BLaER1 treated with 17β-estradiol and CSF1 and Interleukin-3, amounts not matched to agents 10 nM and 100 nM (cell line): ENCODE measurements around the gene POLR2L.

Source experiments
- H3K27ac ChIP-seq, 11 experiments: shearing (Covaris generic); formaldehyde crosslinking; 2 replicates each; pipeline ENCODE4 v1.8.1; 2022
- H3K27me3 ChIP-seq, 11 experiments: shearing (Covaris generic); formaldehyde crosslinking; 2 replicates each; pipeline ENCODE4 v1.8.1; 2022
- H3K36me3 ChIP-seq, 11 experiments: shearing (Covaris generic); formaldehyde crosslinking; 2 replicates each; pipeline ENCODE4 v1.8.1; 2022
- H3K4me1 ChIP-seq, 10 experiments: shearing (Covaris generic); formaldehyde crosslinking; 2 replicates each; pipeline ENCODE4 v1.8.1; 2022
- H3K4me2 ChIP-seq, 11 experiments: shearing (Covaris generic); formaldehyde crosslinking; 2 replicates each; pipeline ENCODE4 v1.8.1; 2022
- H3K4me3 ChIP-seq, 10 experiments: shearing (Covaris generic); formaldehyde crosslinking; 2 replicates each; pipeline ENCODE4 v1.8.1; 2022
- H3K9ac ChIP-seq, 11 experiments: shearing (Covaris generic); formaldehyde crosslinking; 2 replicates each; pipeline ENCODE4 v1.8.1; 2022
- H3K9me3 ChIP-seq, 11 experiments: shearing (Covaris generic); formaldehyde crosslinking; replicated peaks in 1 of 11; 2 replicates each; pipeline ENCODE4 v1.8.1; 2022
- H4K20me1 ChIP-seq, 11 experiments: shearing (Covaris generic); formaldehyde crosslinking; 2 replicates each; pipeline ENCODE4 v1.8.1; 2022
- Cebpa-rat ChIP-seq, 11 experiments: shearing (Covaris generic); IDR thresholded peaks; 2 replicates each; pipeline ENCODE4 v1.8.1; 2022

The POLR2L gene

DNA sequence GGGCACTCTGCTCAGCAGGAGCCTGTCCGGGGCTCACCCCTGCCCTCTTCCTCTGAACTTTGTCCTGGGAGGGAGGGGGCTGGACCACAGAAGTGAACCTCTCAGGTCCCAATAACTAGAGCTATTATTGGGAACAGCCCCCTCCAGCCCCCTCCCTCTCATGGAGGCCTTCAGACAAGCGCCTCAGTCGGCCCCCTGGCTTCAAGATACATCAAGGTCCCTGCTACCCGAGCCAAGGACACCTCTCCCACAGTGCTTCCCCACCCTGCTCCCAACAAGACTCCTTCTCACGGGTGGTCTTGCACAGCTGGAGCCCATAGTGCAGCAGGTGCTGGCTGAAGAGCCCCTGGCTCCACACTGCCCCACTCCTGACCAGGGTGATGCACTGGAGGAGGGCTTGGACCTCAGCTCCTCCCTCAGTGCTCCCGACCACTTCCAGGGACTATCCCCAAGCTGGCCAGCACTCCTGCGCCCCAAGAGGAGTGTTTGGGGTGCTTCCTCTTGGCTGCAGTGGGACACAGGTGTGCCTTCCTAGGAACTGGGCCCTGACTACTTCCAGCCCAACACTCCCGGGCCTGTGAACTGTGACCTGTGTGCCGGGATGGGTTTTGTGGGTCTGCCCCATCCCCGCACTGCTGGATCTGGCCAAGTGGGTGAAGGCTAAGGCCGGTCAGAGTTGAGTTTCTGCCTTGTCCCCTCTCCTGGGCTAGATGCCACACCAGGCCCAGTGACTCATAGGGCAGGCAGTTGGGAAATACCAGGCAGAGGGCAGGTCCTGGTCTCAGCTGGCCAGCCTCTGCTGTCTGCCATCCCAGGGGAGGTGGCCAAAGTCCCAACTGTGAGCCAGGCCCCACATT lies 21.4 kb downstream of the POLR2L start:
- Histone ChIP-seq H3K9me3 (no peaks in the 10 kb centered on the region), H4K20me1 (peaks cover 31 to 90% (median 49%) of the 10 kb centered on the region in 11 experiments; a peak in 20 of 22 replicates), H3K27ac (peak overlapping the region; percentile 83 to 96 (median 93); a peak in 21 of 22 replicates), H3K27me3 (peaks cover 8 to 17% (median 12%) of the 10 kb centered on the region in 11 experiments; a peak in 21 of 22 replicates), H3K9ac (peak overlapping the region; percentile 93 to 97 (median 96)), H3K4me1 (peaks cover 35 to 64% (median 54%) of the 10 kb centered on the region in 10 experiments), H3K36me3 (peaks cover 24 to 54% (median 36%) of the 10 kb centered on the region in 11 experiments), H3K4me2 (peak overlapping the region; percentile 91 to 100 (median 98)), H3K4me3 (peak overlapping the region; percentile 81 to 95 (median 86))
- peak in 1 of 11 experiments; percentile 40; a peak in 2 of 22 replicates for TF ChIP-seq Cebpa-rat (IDR thresholded peaks at IDR 0.05)

- H3K9ac ChIP-seq = peak overlapping the region; percentile 93 to 97 (median 96)
- peak overlapping the region; percentile 91 to 100 (median 98) for H3K4me2 ChIP-seq
- peaks cover 31 to 90% (median 49%) of the 10 kb centered on the region in 11 experiments; a peak in 20 of 22 replicates for H4K20me1 ChIP-seq
- H3K36me3 ChIP-seq = peaks cover 22 to 54% (median 35%) of the 10 kb centered on the region in 11 experiments
- peak overlapping the region; percentile 81 to 95 (median 86) for H3K4me3 ChIP-seq
- peaks cover 35 to 56% (median 46%) of the 10 kb centered on the region in 10 experiments for H3K4me1 ChIP-seq
- peak overlapping the region; percentile 83 to 96 (median 93) for H3K27ac ChIP-seq
- no peak for TF ChIP-seq Cebpa-rat (IDR thresholded peaks at IDR 0.05)
- peaks cover 0 to 10% (median 4%) of the 10 kb centered on the region in 11 experiments; a peak in 19 of 22 replicates for H3K27me3 ChIP-seq
- H3K9me3 ChIP-seq = no peaks in the 10 kb centered on the region
Measured at GRCh38 chr11:819943-820649, 22.2 kb downstream of the POLR2L start.

DNA sequence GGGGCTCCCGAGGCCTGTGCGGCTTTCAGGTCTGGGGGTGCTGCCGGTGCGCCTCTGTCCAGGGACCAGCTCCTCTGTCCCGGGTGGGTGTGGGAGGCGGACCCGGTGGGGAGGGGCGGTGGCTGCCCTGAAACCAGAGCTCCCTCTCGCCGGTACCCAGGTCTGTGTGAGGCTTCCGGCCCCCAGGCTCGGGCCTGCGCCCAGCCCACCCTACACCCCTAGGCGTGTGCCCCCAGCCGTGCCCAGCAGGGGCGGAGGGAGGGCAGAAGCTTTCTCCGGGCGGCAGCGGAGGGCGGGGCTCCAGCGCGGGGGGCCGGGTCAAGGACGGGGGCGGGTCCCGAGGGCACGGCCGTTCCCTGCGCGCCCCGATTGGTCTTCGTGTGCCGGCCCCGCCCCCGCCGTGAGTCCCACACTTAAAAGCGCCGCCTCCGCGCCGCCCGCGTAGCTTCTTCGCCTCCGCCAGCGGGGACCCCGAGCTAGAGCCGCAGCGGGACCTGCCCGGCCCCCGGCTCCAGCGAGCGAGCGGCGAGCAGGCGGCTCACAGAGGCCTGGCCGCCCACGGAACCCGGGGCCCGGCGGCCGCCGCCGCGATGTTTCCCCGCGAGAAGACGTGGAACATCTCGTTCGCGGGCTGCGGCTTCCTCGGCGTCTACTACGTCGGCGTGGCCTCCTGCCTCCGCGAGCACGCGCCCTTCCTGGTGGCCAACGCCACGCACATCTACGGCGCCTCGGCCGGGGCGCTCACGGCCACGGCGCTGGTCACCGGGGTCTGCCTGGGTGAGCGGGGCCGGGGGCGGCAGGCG lies 23.0 kb downstream of the POLR2L start:
- Histone ChIP-seq H4K20me1 (peaks cover 25 to 90% (median 48%) of the 10 kb centered on the region in 11 experiments; a peak in 20 of 22 replicates), H3K4me2 (peak overlapping the region; percentile 91 to 100 (median 98)), H3K9ac (peak overlapping the region; percentile 93 to 97 (median 96)), H3K4me1 (peaks cover 33 to 49% (median 39%) of the 10 kb centered on the region in 10 experiments), H3K27me3 (peaks cover 0 to 2% (median 0%) of the 10 kb centered on the region in 11 experiments; a peak in 3 of 22 replicates), H3K36me3 (peaks cover 17 to 54% (median 35%) of the 10 kb centered on the region in 11 experiments), H3K4me3 (peak overlapping the region; percentile 81 to 95 (median 86)), H3K9me3 (no peaks in the 10 kb centered on the region), H3K27ac (peak overlapping the region; percentile 83 to 96 (median 93))
- no peak for TF ChIP-seq Cebpa-rat (IDR thresholded peaks at IDR 0.05)

DNA sequence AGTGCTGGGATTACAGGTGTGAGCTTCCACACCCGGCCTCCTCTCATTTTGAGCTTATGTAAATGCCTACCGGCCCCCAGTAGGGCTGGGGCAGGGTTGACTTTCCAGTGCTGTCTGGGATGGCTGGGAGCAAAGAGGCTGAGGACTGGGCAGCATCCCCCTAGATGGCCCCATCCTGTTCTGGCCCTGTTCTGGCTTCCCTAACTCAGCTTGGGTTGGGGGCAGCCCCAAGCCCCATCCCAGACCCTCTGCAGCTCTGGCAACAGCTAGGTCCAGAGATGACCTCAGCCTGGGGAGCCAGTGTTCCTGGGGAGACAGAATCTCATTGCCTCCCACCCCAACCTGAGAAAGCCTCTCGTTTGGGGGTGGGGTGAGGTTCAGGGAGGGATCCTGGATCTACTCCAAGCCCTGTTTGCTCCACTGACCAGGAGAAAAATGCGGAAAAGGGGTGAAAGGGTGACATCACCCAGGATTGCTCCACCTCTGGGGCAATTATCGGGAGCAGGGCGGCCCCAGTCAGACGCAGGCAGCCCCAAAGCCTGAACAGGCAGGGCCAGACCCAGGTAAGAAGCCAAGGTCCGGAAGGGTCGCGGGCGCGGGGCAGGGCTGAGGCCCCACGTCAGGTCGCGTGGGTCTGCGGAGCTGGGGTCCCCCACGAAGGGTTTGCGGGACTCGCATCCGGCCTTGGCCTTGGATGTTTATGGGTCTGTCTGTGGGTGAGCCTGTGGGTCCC lies 23.8 kb downstream of the POLR2L start, which contains the start of gene PNPLA2:
TSS of gene PNPLA2 (plus strand) at position 519 of the 733 bp plus-strand sequence. CDS start 805 bp downstream, outside the sequence.
- H3K9ac ChIP-seq = peak within 1 kb of the TSS; percentile 93 to 97 (median 96)
- peaks cover 31 to 90% (median 53%) of the 10 kb centered on the region in 11 experiments; a peak in 21 of 22 replicates for H4K20me1 ChIP-seq
- H3K4me1 ChIP-seq = peaks cover 33 to 48% (median 42%) of the 10 kb centered on the region in 10 experiments
- peaks cover 15 to 54% (median 35%) of the 10 kb centered on the region in 11 experiments for H3K36me3 ChIP-seq
- H3K27me3 ChIP-seq = no peaks in the 10 kb centered on the region
- H3K4me2 ChIP-seq = peak within 1 kb of the TSS; percentile 91 to 100 (median 98)
- peak within 1 kb of the TSS; percentile 83 to 96 (median 93) for H3K27ac ChIP-seq
- TF ChIP-seq Cebpa-rat (IDR thresholded peaks at IDR 0.05) = no peak
- H3K9me3 ChIP-seq = no peaks in the 10 kb centered on the region
- H3K4me3 ChIP-seq = peak within 1 kb of the TSS; percentile 81 to 95 (median 86)

GRCh38 chr11:816433-816779 lies 25.9 kb downstream of the POLR2L start:
- Histone ChIP-seq H3K4me1 (peaks cover 35 to 48% (median 45%) of the 10 kb centered on the region in 10 experiments), H3K36me3 (peaks cover 32 to 57% (median 47%) of the 10 kb centered on the region in 11 experiments), H3K9me3 (no peaks in the 10 kb centered on the region), H3K27ac (no peak overlapping the region), H3K27me3 (no peaks in the 10 kb centered on the region), H3K4me2 (no peak overlapping the region), H3K4me3 (no peak overlapping the region), H3K9ac (no peak overlapping the region), H4K20me1 (peaks cover 32 to 92% (median 69%) of the 10 kb centered on the region in 11 experiments; a peak in 21 of 22 replicates)
- TF ChIP-seq Cebpa-rat (IDR thresholded peaks at IDR 0.05) = no peak

- Histone ChIP-seq H3K4me3 (no peak overlapping the region), H3K27ac (no peak overlapping the region), H3K4me2 (no peak overlapping the region), H3K9me3 (no peaks in the 10 kb centered on the region), H3K27me3 (no peaks in the 10 kb centered on the region), H3K4me1 (peaks cover 35 to 48% (median 45%) of the 10 kb centered on the region in 10 experiments), H3K36me3 (peaks cover 37 to 57% (median 52%) of the 10 kb centered on the region in 11 experiments), H4K20me1 (peaks cover 32 to 92% (median 69%) of the 10 kb centered on the region in 11 experiments; a peak in 21 of 22 replicates), H3K9ac (0 out of 22 replicates have a peak overlapping the region, but pooled peaks of 2 of the 11 experiments have one; percentile 13 to 15)
- TF ChIP-seq Cebpa-rat (IDR thresholded peaks at IDR 0.05) = no peak
Measured at GRCh38 chr11:815675-816432, 26.5 kb downstream of the POLR2L start.
